Activated CD4-positive, alpha-beta T cell treated with anti-CD3 and anti-CD28 coated beads, Interleukin-2, Interleukin-4, amounts not matched to agents 100 ng/mL and 50 ng/mL, durations not matched to agents 16 hours and 8 hours (primary cell): ENCODE data around the gene SOX12.
A peak's percentile ranks its signal among the peaks of the same experiment; 100 is the strongest.

Experiments used
- DNase-seq: peaks from one replicate; pipeline ENCODE4 v3.0.0-alpha.2; 2020; ENCODE audit warnings: low spot score

The SOX12 gene

DNA sequence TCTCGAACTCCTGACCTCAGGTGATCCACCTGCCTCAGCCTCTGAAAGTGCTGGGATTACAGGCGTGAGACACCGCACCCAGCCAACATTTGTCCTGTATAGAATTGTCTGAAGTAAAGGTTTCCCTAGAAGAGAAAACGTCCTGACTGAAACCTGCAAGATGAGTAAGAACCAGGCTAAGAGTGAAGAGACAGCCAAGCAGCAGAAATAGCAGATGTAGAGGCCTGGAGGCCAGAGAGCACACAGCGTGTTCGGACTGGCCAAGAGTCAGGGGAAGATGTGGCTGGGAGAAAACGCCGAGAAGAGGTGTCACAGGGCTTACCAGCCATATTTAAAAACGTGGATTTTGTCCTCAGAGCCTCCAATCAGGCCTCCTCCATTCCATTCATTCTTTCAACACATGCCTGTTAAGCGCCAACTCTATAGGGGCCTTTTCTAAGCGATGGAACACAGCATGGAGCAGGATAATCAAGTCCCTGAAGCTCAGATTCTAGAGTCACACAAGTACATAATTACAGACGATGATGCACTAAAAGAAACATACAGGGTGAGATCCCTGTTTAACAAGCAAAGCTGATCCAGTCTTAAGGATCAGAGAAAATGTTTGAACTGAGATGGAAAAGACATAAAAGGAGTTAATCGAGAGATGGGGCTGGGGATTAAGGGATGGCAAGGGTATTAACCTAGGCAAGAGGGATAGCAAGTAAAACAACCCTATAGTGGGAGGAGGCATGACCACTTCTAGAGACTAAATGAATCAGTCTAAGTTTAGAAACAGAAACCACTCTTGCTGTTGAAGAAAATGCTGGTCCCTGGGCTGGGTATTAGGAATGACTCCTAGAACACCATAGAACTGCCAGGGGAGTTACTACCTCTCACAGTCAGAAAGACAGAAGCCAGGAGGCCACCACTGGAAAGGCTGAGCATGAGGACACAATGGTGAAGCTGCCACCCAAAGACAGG is 23.2 kb upstream of the SOX12 start:
- peak; percentile 25 for DNase-seq

DNA sequence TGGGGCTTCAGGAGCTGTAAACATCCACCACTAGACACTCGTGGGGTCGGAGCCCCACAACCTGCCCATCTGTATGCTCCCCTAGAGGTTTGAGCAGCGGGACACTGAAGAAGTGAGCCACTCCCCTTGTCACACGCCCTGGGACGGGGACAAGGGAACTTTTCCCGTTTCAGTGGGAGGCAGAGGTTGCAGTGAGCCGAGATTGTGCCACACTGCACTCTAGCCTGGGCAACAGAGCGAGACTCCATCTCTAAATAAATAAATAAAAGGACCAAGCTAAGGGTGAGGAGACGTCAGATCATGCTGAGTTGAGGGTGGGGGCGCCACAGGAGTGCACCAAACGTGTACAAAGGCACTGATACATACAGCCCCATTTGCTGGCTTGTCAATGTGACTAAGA is 19.6 kb upstream of the SOX12 start:
- DNase-seq, result no peak

DNA sequence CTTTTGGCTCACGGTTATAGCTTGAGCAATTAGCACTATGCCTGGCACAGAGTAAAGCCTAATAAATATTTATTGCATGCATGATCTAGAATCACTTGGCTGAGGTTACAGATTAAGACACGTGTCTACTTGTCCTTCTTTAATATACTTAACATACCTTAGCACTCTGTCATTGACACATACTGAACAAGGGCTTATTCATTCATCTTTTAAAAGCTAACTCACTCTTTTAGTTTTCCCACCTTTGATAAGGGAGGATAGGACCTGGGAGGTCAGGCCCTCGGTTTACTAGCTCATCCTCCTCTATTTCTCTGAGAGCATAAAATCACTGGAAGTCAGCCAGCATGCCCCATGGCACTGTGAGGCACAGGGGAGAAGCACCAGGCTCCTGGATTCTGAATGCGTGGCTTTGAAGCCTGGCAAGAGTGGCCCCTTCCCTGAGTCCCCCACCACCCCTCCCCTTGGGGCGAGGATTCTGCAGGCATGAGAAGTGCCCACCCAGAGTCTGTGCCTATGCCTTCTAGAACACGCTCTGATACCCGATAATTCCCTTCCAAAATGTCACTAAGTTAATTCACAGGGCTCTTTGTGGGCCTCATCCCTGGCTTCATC is 16.8 kb upstream of the SOX12 start:
- DNase-seq, result no peak

DNA sequence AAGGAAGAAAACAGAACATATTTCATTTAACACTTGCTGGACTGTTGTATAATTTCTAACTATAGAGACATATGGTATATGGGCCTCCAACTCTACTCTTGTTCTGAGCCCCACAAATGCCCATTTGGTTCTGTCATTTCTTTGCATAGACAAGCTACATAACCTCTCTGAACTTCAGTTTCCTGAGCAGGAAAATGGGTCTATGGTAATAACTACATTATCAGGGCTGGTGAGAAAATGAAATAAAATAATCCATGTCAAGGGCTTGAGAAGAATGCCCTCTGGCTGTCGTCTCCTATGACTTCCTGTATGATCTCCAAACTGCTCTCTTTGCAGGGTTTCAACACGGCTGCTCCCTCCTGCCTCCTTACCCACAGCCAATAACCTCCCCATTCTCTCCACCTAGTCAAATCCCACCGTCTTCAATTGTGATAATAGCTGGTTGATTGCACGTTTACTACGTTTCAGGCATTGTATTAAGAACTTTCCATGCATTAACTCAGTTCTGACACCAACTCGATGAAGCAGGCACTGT is 16.0 kb upstream of the SOX12 start:
- no peak for DNase-seq

DNA sequence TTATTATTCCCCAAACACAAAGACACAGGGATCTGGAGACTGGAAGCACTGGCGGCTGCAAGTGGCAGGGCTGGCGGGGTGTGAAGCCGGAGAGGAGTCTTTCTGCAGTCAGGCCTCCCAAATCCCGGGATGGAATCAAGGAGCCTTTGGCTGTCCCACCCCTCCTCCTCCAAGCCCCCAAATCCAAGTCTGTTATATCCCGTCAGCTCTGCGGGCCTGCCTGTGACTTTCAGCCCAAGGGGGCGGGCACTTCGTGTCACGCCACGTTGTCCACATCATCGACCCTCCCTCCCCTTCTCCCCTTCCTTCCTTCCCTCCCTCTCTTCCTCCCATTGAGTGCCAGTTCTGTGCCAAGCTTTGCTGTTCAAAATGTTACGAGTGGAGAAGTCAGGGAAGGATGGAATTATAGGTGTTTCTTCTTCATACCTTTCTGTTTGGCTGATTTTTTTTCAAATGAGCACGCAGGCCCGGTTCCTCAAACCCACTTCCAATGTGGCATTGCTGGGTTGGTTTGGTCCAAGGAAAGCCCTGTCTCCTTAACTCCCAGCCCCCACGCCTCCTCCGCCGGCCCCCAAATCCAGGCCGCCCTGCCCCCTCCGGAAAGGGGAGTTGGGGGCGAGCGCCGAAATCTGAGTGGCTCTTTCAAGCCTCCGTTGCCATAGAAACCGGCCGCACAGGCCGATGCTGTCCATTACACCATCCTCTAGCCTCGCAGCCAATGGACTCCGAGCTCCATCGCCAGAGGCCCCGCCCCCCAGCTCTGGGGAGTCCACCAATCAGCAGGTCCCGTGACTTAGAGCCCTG is 15.3 kb upstream of the SOX12 start:
- DNase-seq, result peak; percentile 84

DNA sequence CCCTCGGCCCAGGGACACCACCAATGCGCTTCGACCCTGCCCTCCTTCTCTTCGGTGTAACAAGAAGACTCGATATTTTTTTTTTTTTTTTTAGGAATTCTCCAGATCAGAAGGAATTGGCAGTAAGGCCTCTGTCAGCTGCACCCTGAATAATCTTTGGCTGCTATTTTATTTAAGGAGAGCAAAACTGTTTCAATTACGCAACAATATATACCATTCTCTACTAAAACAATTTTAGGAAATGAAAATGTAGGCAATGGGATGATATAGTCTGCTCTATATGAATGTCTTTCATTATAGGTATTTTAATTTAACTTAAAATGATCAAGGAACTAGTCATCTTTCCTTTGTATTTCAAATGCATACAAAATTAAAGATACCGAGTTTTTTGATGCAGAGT is 14.7 kb upstream of the SOX12 start:
- DNase-seq, result no peak

DNA sequence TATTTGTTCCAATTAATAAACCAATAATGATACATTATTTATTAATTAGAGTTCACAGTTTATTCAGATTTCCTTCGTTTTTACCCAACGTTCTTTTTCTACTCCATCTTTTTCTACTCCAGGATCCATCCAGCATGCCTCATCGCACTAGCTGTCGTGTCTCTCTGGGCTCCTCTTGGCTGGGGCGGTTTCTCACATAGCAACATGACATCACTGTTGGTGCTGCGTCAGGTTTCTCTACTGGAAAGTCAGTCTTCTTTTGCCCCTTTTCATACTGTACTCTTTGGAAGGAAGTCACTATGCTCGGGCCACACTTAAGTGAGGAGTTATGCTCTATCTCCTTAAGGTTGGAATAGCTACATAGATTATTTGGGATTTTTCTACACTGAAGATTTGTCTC is 13.7 kb upstream of the SOX12 start:
- no peak for DNase-seq

DNA sequence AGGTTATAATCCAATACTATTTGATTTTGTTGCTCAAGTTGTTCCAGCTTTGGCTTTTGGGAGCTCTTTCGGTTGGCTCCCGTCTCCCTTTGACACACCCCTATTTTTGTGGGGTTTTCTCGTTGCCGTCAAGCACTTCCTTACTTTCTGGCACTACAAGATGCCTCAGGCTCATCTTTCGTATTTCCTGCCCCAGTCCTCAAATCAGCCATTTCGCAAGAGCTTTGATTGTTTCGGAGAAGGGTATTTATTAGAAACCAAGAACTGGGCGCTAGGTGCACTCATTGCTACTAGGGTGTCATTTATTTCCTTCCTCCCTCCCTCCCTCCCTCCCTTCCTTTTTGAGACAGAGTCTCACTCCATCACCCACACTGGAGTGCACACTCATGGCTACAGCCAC is 13.3 kb upstream of the SOX12 start:
- no peak for DNase-seq

DNA sequence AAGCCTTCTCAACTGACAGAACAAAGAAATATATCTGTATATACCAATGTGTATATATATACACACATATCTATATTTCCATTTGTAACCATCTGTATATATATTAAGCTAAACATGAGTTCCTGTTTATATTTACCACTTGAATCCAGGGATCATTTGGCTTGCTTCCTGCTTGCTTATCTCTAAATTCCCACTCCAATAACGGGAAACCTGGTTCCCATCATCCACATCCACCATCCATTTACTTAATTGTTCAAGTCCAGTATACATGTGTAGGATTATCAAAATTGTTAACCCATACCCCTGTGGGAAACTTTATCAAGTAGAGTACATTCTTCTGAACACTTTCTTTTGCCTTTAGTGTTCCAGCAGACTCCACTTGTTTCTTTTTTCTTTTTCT is 12.5 kb upstream of the SOX12 start:
- no peak for DNase-seq

DNA sequence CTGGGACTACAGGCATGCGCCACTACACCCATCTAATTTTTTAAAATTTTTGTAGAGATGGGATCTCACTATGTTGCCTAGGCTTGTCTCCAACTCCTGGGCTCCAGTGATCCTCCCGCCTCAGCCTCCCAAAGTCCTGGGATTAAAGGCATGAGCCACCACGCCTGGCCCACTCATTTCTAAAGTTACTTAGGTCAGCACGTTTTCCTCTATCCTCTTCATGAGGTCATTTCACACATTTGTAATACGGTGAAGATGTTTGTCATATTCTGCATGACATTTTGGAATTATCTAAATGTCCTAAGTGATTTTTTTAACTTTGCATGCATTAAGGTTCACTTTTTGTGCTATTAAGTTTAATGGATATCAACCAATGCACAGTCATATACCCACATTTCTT is 11.9 kb upstream of the SOX12 start:
- no peak for DNase-seq

DNA sequence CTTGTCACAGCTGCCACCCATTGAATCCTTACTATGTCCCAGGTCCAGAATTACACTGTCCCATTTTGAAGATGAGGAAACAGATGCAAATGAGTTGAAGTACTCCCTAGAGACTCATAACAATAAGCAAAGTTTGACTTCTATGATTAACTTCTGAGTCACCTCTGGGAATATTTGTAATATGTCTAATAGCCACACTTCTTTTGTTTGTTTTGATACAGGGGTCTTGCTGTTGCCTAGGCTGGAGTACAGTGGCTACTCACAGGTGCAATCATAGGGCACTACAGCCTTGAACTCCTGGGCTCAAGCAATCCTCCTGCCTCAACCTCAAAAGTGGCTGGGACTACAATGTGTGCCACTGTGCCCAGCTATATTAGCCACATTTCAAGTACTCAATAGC is 11.4 kb upstream of the SOX12 start:
- DNase-seq, result no peak

DNA sequence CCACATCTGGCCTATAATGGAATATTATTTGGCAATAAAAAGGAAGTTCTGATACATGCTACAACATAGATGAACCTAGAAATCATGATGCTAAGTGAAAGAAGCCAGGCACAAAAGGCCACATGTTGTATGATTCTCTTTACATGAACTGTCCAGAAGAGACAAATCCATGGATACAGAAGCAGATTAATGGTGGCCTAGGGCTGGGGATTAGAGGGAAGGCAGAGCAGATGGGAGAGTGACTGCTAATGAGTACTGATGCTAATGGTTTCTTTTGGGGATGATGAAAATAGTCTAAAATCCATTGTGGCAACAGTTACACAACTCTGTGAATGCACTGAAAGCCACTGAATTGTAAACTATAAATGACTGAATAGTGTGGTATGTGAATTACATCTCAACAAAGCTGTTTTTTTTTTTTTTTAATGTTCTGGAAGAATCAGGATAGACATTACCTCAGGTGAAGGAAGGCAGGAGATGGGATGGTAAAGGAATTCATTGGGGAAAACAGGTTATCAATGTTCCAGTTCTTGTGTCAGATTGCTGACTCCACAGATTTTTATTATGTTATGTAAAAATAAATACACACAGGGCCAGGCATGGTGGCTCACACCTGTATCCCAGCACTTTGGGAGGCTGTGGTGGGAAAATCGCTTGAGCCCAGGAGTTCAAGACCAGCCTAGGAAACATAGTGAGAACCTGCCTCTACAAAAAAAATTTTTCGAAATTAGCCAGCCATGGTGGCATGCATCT is 8.9 kb upstream of the SOX12 start:
- DNase-seq, result no peak

DNA sequence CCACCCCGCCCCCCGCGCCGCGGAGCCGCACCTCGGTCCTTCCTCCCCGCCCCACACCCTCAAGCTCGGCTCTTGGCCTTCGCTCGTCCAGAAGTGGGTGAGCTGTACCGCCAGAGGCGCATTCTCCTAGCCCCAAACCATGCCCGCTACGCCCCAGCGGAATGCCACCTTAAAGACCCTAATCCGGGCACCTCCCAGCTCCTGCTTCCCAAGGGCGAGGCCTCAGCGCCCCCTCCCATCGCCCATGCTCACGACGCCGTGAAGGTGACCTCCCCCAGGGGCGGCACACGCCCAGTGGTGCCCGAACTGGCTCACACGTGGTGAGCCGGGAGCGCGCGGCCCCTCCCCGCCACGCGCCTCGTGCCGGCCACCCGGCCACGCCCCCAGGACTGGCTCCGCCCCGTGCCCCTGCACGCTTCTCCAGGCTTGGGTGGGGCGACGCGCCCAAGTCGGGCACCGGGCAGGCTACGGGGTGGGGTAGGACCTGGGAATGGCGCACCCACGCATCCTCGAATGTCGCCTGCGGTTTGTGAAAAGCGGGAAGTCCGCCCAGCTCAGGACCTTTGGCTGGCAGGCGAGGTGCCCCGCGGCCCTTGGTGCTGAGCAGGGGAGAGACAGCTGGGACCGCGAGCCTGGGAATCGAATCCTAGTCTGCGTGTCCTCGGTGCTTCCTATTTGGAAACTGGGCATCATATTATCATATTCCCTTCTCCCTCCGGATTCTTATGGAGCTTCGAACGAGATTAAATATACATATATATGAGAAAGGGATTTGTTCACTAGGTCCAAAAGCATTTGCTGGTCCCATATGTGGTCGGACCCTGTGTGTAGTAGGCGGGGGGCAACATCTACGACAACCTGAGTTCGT is 941 bp upstream of the SOX12 start:
- peak; percentile 91 for DNase-seq

DNA sequence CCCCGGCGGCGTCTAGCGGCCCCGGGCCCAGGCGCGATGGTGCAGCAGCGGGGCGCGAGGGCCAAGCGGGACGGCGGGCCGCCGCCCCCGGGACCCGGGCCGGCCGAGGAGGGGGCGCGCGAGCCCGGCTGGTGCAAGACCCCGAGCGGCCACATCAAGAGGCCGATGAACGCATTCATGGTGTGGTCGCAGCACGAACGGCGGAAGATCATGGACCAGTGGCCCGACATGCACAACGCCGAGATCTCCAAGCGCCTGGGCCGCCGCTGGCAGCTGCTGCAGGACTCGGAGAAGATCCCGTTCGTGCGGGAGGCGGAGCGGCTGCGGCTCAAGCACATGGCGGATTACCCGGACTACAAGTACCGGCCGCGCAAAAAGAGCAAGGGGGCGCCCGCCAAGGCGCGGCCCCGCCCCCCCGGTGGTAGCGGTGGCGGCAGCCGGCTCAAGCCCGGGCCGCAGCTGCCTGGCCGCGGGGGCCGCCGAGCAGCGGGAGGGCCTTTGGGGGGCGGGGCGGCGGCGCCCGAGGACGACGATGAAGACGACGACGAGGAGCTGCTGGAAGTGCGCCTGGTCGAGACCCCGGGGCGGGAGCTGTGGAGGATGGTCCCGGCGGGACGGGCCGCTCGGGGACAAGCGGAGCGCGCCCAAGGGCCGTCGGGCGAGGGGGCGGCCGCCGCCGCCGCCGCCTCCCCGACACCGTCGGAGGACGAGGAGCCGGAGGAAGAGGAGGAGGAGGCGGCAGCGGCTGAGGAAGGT is 715 bp downstream of the SOX12 start:
- peak; percentile 38 for DNase-seq

DNA sequence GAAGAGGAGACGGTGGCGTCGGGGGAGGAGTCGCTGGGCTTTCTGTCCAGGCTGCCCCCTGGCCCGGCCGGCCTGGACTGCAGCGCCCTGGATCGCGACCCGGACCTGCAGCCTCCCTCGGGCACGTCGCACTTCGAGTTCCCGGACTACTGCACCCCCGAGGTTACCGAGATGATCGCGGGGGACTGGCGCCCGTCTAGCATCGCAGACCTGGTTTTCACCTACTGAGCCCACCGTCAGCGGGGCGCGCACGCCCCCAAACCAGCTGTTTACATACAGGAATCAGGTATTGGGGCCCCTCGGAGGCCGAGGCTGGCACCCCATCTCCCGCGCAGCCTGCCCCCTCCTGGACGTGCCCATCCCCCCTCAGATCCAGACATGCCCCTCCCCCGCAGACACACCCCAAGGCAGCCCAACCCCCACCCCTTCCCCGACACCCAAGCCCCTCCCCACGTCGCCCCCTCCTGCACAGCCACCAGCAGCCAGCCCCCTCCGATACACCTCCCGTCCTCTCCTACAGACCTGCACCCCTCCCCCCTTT is 1.4 kb downstream of the SOX12 start:
- no peak for DNase-seq

DNA sequence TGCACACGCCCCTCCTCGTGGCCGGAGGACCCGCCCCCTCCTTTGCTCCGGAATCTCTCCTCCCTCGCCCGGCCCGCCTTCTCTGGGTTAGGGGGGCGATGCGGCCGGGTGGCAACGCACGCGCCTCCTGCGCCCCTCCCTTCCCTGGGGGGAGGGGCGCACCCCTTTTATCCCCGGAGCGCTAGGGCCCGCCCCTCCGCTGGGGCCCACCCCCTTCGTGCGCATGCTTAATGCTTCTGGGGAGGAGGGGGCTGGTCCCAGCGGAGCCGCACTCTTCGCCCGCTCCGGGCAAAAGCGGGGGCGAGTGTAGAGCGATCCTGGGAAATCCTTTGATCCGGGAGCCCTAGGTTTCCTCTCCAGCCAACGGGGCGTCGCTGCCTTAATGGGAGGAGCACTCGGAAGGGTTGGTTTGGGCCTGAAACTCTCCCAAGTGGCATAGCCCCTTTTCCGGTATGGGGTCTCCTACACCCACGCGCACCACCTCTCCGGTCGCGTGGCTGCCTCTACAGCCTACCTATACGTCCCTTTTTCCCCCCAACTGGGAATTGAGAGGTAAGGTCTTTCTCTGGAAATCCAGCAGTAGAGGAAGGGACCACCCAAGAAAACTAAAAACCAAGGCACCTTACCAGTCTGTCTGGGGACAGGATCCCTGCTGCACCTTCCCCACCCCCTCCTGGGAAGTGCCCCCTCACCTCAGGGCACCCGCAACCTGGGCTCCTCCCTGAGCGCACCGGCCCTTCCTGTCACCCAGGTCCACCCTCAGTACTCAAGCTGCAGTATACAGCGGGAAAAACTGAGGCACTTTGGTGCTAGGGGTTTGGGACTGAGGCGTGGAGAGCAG is 2.1 kb downstream of the SOX12 start:
- DNase-seq, result peak; percentile 62

DNA sequence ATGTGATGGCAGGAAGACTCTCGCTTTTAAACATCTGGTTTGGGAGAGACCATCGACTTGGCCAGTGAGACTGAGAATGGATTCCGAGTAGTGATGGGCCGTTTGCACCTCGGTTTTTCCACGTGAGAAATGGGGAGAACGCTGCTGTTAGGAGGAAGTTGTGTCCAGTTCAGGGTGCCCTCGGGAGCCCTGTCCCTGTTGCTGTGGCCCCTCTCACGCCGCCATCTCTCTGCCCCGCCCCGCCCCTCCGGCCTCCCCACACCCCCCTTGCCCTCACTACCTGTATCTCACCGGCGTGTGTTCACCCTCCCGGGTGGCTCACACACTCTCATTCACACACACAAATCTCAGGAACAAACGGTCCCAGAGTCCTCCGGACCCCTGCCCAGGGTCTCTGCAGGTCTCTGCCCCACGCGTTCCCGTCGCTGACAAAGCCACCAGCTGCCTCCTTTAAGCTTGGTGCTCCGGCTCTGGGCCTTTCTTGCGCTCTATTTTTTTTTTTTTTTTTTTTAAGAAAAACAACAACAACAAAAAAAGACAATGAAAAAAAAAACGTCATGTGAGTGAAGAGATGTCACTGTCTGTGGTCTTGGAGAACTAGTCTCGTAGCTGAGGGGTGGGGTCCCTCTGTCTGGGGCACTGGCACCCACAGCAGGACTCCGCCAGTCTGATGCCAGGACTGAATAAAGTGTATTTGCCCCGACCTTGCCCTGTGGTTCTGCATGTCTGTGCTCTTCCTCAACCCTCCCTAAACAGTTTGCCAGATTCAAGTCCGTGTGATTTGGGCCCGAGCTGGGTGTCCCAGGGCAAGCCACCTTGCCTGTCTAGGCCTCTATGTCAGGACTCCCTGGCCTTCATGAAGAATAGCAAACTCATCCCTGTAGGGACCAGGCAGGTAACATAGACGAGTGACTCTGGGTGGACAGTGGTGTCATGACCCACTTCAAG is 2.9 kb downstream of the SOX12 start:
- no peak for DNase-seq
